WTC11 (cell line): Measurements from ENCODE around the gene SEMA3D. TPM values are rescaled to one million over a fixed set of nuclear protein-coding genes. Genes with fewer than 3 reads are reported as not detected.

Experiments used
- ATAC-seq: fragments of 200-7000 bp; cut with Tn5 transposase; 2 replicates; pipeline ENCODE4 v1.10.0; 2021; ENCODE audit warnings: mild to moderate bottlenecking, moderate library complexity
- CTCF ChIA-PET: fragments of 300-600 bp; sonication (Branson Sonifier 250); formaldehyde crosslinking; loops from one replicate; lab custom pipeline; 2021; ENCODE audit warnings: antibody characterized with exemption; lab: Charles Lee
- POLR2A ChIA-PET: fragments of 350-600 bp; sonication (Branson Sonifier 250); formaldehyde crosslinking; loops from one replicate; lab custom pipeline; 2021; ENCODE audit warnings: antibody characterized with exemption; lab: Charles Lee
- DNase-seq: peaks from one replicate; pipeline ENCODE4 v3.0.0; 2021; ENCODE audit warnings: low spot score
- H3K27ac Mint-ChIP-seq: 2 replicates; pipeline ENCODE4 v1.8.0; 2021; ENCODE audit warnings: mixed read lengths
- H3K27me3 Mint-ChIP-seq: 2 replicates; pipeline ENCODE4 v1.8.0; 2021; ENCODE audit warnings: low read depth, mild to moderate bottlenecking, moderate library complexity, mixed read lengths
- H3K36me3 Mint-ChIP-seq: 2 replicates; pipeline ENCODE4 v1.8.0; 2021; ENCODE audit warnings: mixed read lengths
- H3K4me1 Mint-ChIP-seq: 2 replicates; pipeline ENCODE4 v1.8.0; 2022; ENCODE audit warnings: mixed read lengths
- H3K4me3 Mint-ChIP-seq: 2 replicates; pipeline ENCODE4 v1.8.0; 2021; ENCODE audit warnings: mild to moderate bottlenecking, moderate library complexity, mixed read lengths
- H3K9me3 Mint-ChIP-seq: 2 replicates; pipeline ENCODE4 v1.8.0; 2021; ENCODE audit warnings: mixed read lengths
- AFF4 ChIP-seq: sonication (generic); formaldehyde crosslinking; IDR thresholded peaks from 2 replicates; pipeline ENCODE4 v1.8.1; 2023; ENCODE audit warnings: mild to moderate bottlenecking, missing genetic modification reagents, borderline replicate concordance
- ATF2 ChIP-seq: sonication (generic); formaldehyde crosslinking; IDR thresholded peaks from 2 replicates; pipeline ENCODE4 v1.8.1; 2022; ENCODE audit warnings: low read depth, missing genetic modification reagents, borderline replicate concordance
- CTCF ChIP-seq: fragments of 200-600 bp; IDR thresholded peaks from 2 replicates; pipeline ENCODE4 v1.8.0; 2022; ENCODE audit warnings: antibody characterized with exemption
- GRHL2 ChIP-seq: fragments of 250-450 bp; sonication (Bioruptor Pico); IDR thresholded peaks from 2 replicates; pipeline ENCODE4 v1.8.0; 2022; ENCODE audit warnings: mild to moderate bottlenecking, moderate library complexity; ENCODE audit not compliant: insufficient replicate concordance, severe bottlenecking
- HMGA2 ChIP-seq: fragments of 250-450 bp; sonication (Bioruptor Pico); IDR thresholded peaks from 2 replicates; pipeline ENCODE4 v1.4.0; 2021; ENCODE audit warnings: mild to moderate bottlenecking, moderate library complexity
- JAZF1 ChIP-seq: fragments of 250-450 bp; sonication (Bioruptor Pico); IDR thresholded peaks from 2 replicates; pipeline ENCODE4 v1.9.0; 2021; ENCODE audit warnings: moderate library complexity, mild to moderate bottlenecking, inconsistent platforms
- NFE2L1 ChIP-seq: sonication (generic); formaldehyde crosslinking; IDR thresholded peaks from 2 replicates; pipeline ENCODE4 v1.8.1; 2023; ENCODE audit warnings: missing genetic modification reagents
- NR2C2 ChIP-seq: sonication (generic); formaldehyde crosslinking; IDR thresholded peaks from 2 replicates; pipeline ENCODE4 v1.8.0; 2022; ENCODE audit warnings: mild to moderate bottlenecking, missing genetic modification reagents
- NR3C1 ChIP-seq: sonication (generic); formaldehyde crosslinking; conservative IDR thresholded peaks from 2 replicates; pipeline ENCODE4 v1.8.1; 2023; ENCODE audit warnings: low read depth, mild to moderate bottlenecking, missing genetic modification reagents
- SOX15 ChIP-seq: fragments of 250-450 bp; sonication (Bioruptor Pico); IDR thresholded peaks from 2 replicates; pipeline ENCODE4 v1.9.0; 2021; ENCODE audit warnings: mild to moderate bottlenecking
- ZNF263 ChIP-seq: sonication (generic); formaldehyde crosslinking; IDR thresholded peaks from 2 replicates; pipeline ENCODE4 v1.8.1; 2022; ENCODE audit warnings: low read depth, mild to moderate bottlenecking, moderate library complexity, missing genetic modification reagents
- ZNF416 ChIP-seq: fragments of 250-450 bp; sonication (Bioruptor Pico); IDR thresholded peaks from 2 replicates; pipeline ENCODE4 v1.9.0; 2021; ENCODE audit warnings: mild to moderate bottlenecking, inconsistent platforms
- ZNF671 ChIP-seq: fragments of 250-450 bp; sonication (Bioruptor Pico); IDR thresholded peaks from 2 replicates; pipeline ENCODE4 v1.8.0; 2021; ENCODE audit warnings: mild to moderate bottlenecking
- ZSCAN18 ChIP-seq: fragments of 250-450 bp; sonication (Bioruptor Pico); IDR thresholded peaks from 2 replicates; pipeline ENCODE4 v2.1.2; 2022; ENCODE audit warnings: mild to moderate bottlenecking, moderate library complexity
- total RNA-seq: library from RNA; stranded (reverse); gene quantifications from 3 replicates; pipeline ENCODE4 v1.2.3, GENCODE V29; 2021

SEMA3D gene
- total RNA-seq, 1 experiment from 2014 or later: 3.8 TPM

DNA sequence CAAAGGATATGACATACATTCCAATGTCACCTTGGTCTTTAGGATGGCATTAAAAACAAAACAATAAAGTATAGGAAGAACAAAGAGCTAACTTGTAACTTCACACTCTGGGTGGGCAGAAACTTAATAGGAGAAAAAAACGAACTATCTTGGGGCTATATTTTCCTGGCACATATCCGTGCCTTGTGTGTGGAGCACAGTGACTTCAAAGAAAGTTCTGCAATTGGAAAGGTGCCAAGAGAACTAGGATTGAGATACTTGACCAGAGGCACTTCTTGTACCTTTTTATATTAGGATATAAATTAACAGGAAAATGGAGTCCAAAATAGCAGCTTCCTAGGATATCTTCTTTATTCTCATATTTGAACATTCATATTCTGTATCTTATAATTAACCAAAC, 148.4 kb downstream of the SEMA3D start:
- H3K9me3 Mint-ChIP-seq: no peaks in the 10 kb centered on the region
- no peaks in the 10 kb centered on the region for H3K27me3 Mint-ChIP-seq
- no peak overlapping the region for H3K4me3 Mint-ChIP-seq
- POLR2A ChIA-PET: no interaction called here
- H3K36me3 Mint-ChIP-seq: no peaks in the 10 kb centered on the region
- H3K4me1 Mint-ChIP-seq: no peaks in the 10 kb centered on the region
- ATAC-seq: no peak
- TF ChIP-seq ZNF263 (CRISPR knock-in tag) (no peak), GRHL2 (no peak)
- TF ChIP-seq, all 79 proteins: peak for 0
- H3K27ac Mint-ChIP-seq: no peak overlapping the region
- DNase-seq: no peak
- CTCF ChIA-PET: no interaction called here

GRCh38 chr7:85033263-85033662, 153.6 kb downstream of the SEMA3D start:
- H3K36me3 Mint-ChIP-seq: no peaks in the 10 kb centered on the region

GRCh38 chr7:85031475-85031874, 155.4 kb downstream of the SEMA3D start:
- H3K36me3 Mint-ChIP-seq: no peaks in the 10 kb centered on the region
- no peaks in the 10 kb centered on the region for H3K27me3 Mint-ChIP-seq
- H3K4me3 Mint-ChIP-seq: no peak overlapping the region
- no peaks in the 10 kb centered on the region for H3K4me1 Mint-ChIP-seq
- peaks cover 4% of the 10 kb centered on the region; the same call in 1 of the 2 replicates for H3K9me3 Mint-ChIP-seq
- TF ChIP-seq NR3C1 (CRISPR knock-in tag): no peak
- no peak for TF ChIP-seq ZNF416 (CRISPR knock-in tag)
- no peak for TF ChIP-seq CTCF
- TF ChIP-seq SOX15 (CRISPR knock-in tag): no peak
- TF ChIP-seq ZNF263 (CRISPR knock-in tag): no peak
- TF ChIP-seq NFE2L1 (CRISPR knock-in tag): no peak
- TF ChIP-seq HMGA2: no peak
- TF ChIP-seq NR2C2 (CRISPR knock-in tag): no peak
- TF ChIP-seq ZSCAN18 (CRISPR knock-in tag): no peak
- no peak for TF ChIP-seq ATF2 (CRISPR knock-in tag)
- ATAC-seq (no peak), DNase-seq (no peak)
- ChIA-PET CTCF (interaction anchor here (1.3 kb wide), 1 partner anchor 10 kb away, joined by 4 read pairs; no protein-coding TSS in a partner anchor), POLR2A (no interaction called here)
- no peak overlapping the region for H3K27ac Mint-ChIP-seq

More at GRCh38 chr7:85033263-85033662, 153.6 kb downstream of the SEMA3D start:
- ATAC-seq (no peak), DNase-seq (no peak)
- H3K27ac Mint-ChIP-seq: no peak overlapping the region
- no peak overlapping the region for H3K4me3 Mint-ChIP-seq
- H3K4me1 Mint-ChIP-seq: no peaks in the 10 kb centered on the region
- no peaks in the 10 kb centered on the region for H3K27me3 Mint-ChIP-seq
- POLR2A ChIA-PET: no interaction called here
- H3K9me3 Mint-ChIP-seq: peaks cover 4% of the 10 kb centered on the region; the same call in 1 of the 2 replicates
- TF ChIP-seq JAZF1 (CRISPR knock-in tag) (no peak), AFF4 (no peak), ZNF671 (CRISPR knock-in tag) (no peak)
- TF ChIP-seq, all 79 proteins: peak for 0
- CTCF ChIA-PET: no interaction called here
